T-helper 1 cell treated with Interleukin-12 subunit alpha and Interleukin-12 subunit beta and Interleukin-4 antibody, amounts not matched to agents 30 ng/mL and 1 ng/mL, for 36 hours (primary cell): ENCODE data around the gene PIGS. TPM values are rescaled to one million over a fixed set of nuclear protein-coding genes. Genes with fewer than 3 reads are reported as not detected.

ENCODE experiments used
- intact Hi-C: fragments of 100-400 bp; cut with micrococcal nuclease; formaldehyde crosslinking; loops from one replicate; pipeline ENCODE4 v1.15.1; 2024
- total RNA-seq: library from RNA; stranded (reverse); gene quantifications from 2 replicates; pipeline ENCODE4 v1.2.3, GENCODE V29; 2022

The PIGS gene
- total RNA-seq, 1 donor from 2014 or later: 71.9 TPM

- intact Hi-C loops: loop anchor here (1.0 to 5.0 kb wide), 5 partner anchors 18 to 1564 kb away; partner anchors contain the start of genes ALDOC, NSRP1, PIGS and TMEM97
Observed at GRCh38 chr17:28553000-28553505, 18.3 kb downstream of the PIGS start.

- intact Hi-C loops: loop anchor here (1.0 to 5.0 kb wide), 5 partner anchors 19 to 1565 kb away; partner anchors contain the start of genes ALDOC, NSRP1, PIGS and TMEM97
Observed at GRCh38 chr17:28552176-28552999, 18.9 kb downstream of the PIGS start, which contains the start of gene UNC119. Gene UNC119 (minus strand): TSS chr17:28552624. CDS start chr17:28552557, 67 bp downstream.

GRCh38 chr17:28551421-28552175 lies 19.7 kb downstream of the PIGS start:
- intact Hi-C loops: loop anchor here (1.0 to 5.0 kb wide), 6 partner anchors 20 to 1566 kb away; partner anchors contain the start of genes ALDOC, NSRP1, PIGS and PROCA1

GRCh38 chr17:28550858-28551257 lies 20.5 kb downstream of the PIGS start:
- intact Hi-C loops: loop anchor here (2.0 to 5.0 kb wide), 3 partner anchors 160 to 1566 kb away; partner anchors contain the start of genes NSRP1, PROCA1 and TMEM97

- intact Hi-C loops: loop anchor here (1.0 to 5.0 kb wide), 9 partner anchors 9 to 1568 kb away; partner anchors contain the start of genes NSRP1, POLDIP2, PROCA1 and RSKR
Observed at GRCh38 chr17:28549236-28550132, 21.8 kb downstream of the PIGS start.

GRCh38 chr17:28548417-28549130 lies 22.8 kb downstream of the PIGS start:
- intact Hi-C loops: loop anchor here (1.0 to 5.0 kb wide), 7 partner anchors 8 to 191 kb away; partner anchors contain the start of genes POLDIP2, RSKR, SARM1 and SPAG5

- intact Hi-C loops: loop anchor here (1.0 to 5.0 kb wide), 4 partner anchors 53 to 176 kb away; partner anchors contain the start of genes RSKR, SARM1 and VTN
Observed at GRCh38 chr17:28547623-28548416, 23.5 kb downstream of the PIGS start.

- intact Hi-C loops: loop anchor here (5.0 kb wide), 2 partner anchors 65 to 175 kb away; partner anchors contain the start of genes RSKR, SARM1 and VTN
Observed at GRCh38 chr17:28547096-28547622, 24.2 kb downstream of the PIGS start.

GRCh38 chr17:28545787-28546415 lies 25.4 kb downstream of the PIGS start:
- intact Hi-C loops: loop anchor here (5.0 kb wide), 2 partner anchors 66 to 174 kb away; partner anchors contain the start of genes RSKR, SARM1 and VTN

GRCh38 chr17:28545141-28545503 lies 26.2 kb downstream of the PIGS start:
- intact Hi-C loops: loop anchor here (5.0 kb wide), 2 partner anchors 67 to 173 kb away; partner anchors contain the start of genes RSKR, SARM1 and VTN

GRCh38 chr17:28544402-28545140 lies 26.8 kb downstream of the PIGS start:
- intact Hi-C loops: loop anchor here (5.0 kb wide), 2 partner anchors 68 to 172 kb away; partner anchors contain the start of genes RSKR, SARM1 and VTN

GRCh38 chr17:28541439-28541838 lies 29.9 kb downstream of the PIGS start:
- intact Hi-C loops: no loop called here

GRCh38 chr17:28540231-28540630 lies 31.1 kb downstream of the PIGS start:
- intact Hi-C loops: loop anchor here (1.0 kb wide), 2 partner anchors 9 to 46 kb away; no protein-coding TSS in a partner anchor

- intact Hi-C loops: no loop called here
Observed at GRCh38 chr17:28538296-28538895, 32.9 kb downstream of the PIGS start.

- intact Hi-C loops: no loop called here
Observed at GRCh38 chr17:28537219-28537610, 34.1 kb downstream of the PIGS start.

- intact Hi-C loops: no loop called here
Observed at GRCh38 chr17:28536532-28537218, 34.6 kb downstream of the PIGS start.
